ENCODE measurements around the gene DXO. TPM values are rescaled to one million over a fixed set of nuclear protein-coding genes. Genes with fewer than 3 reads are reported as not detected.

Gene DXO
- total RNA-seq, 3 donors from 2014 or later = 12.4 to 18.1 (median 15.8) TPM

- Histone ChIP-seq H3K4me1 (ENCODE audit: low read depth) (no peaks in the 10 kb centered on the region), H3K36me3 (ENCODE audit: low read depth) (peaks cover 5% of the 10 kb centered on the region), H3K9me3 (no peaks in the 10 kb centered on the region), H3K4me3 (no peak overlapping the region)
- intact Hi-C loops (cut with DNase I, micrococcal nuclease) = loop anchor here in 1 of 2 donors (10.0 kb wide), 1 partner anchor 47 kb away; the partner anchor contains the start of gene ZBTB12
- peak; percentile 82 for ATAC-seq
- peak in 2 of 3 donors; percentile 71 to 79 for DNase-seq
- peak; percentile 44 for TF ChIP-seq CTCF (IDR thresholded peaks at IDR 0.05)
Observed at GRCh38 chr6:31952140-31952805, 19.7 kb downstream of the DXO start.

GRCh38 chr6:31949926-31950548 is 21.9 kb downstream of the DXO start:
- intact Hi-C loops (cut with DNase I, micrococcal nuclease) = loop anchor here in 1 of 2 donors (10.0 kb wide), 1 partner anchor 45 kb away; the partner anchor contains the start of gene ZBTB12
- H3K9me3 ChIP-seq = no peaks in the 10 kb centered on the region
- peaks cover 10% of the 10 kb centered on the region for H3K4me1 ChIP-seq (ENCODE audit: low read depth)
- H3K4me3 ChIP-seq = no peak overlapping the region
- H3K36me3 ChIP-seq (ENCODE audit: low read depth) = peaks cover 5% of the 10 kb centered on the region
- no peak for TF ChIP-seq CTCF (IDR thresholded peaks at IDR 0.05)
- no peak for ATAC-seq
- DNase-seq = no peak

DNA sequence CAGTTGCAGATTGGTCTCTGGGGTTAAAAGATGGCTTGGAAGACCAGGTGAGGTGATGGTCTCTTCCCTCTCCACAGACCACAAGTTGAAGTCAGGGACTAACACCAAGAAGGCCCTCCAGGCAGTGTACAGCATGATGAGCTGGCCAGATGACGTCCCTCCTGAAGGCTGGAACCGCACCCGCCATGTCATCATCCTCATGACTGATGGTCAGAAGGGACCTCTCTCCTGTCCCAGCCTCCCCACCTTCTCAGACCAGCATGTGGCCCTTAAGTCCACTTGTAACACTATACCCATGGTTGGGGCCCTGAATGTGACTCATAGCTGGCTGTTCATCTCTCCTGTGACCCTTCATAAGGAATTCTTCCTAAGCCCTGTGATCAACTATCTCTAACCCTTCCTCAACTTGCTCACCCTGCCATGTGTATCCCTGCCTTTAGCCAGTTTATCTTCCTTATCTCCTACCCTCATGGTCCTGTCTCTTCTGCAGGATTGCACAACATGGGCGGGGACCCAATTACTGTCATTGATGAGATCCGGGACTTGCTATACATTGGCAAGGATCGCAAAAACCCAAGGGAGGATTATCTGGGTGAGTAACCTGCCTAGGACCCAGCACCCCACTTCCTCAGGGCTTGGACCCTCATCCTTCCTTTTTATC is 23.1 kb downstream of the DXO start:
- H3K9me3 ChIP-seq = no peaks in the 10 kb centered on the region
- intact Hi-C loops (cut with DNase I, micrococcal nuclease) = no loop called here
- peaks cover 10% of the 10 kb centered on the region for H3K4me1 ChIP-seq (ENCODE audit: low read depth)
- no peak for DNase-seq
- H3K36me3 ChIP-seq (ENCODE audit: low read depth) = no peaks in the 10 kb centered on the region
- H3K4me3 ChIP-seq = no peak overlapping the region
- no peak for TF ChIP-seq CTCF (IDR thresholded peaks at IDR 0.05)
- ATAC-seq = no peak

GRCh38 chr6:31948306-31948705 is 23.6 kb downstream of the DXO start:
- ATAC-seq (no peak), DNase-seq (no peak)
- TF ChIP-seq CTCF (IDR thresholded peaks at IDR 0.05) = no peak
- Histone ChIP-seq H3K4me1 (ENCODE audit: low read depth) (peaks cover 10% of the 10 kb centered on the region), H3K9me3 (no peaks in the 10 kb centered on the region), H3K4me3 (no peak overlapping the region), H3K36me3 (ENCODE audit: low read depth) (no peaks in the 10 kb centered on the region)
- intact Hi-C loops (cut with DNase I, micrococcal nuclease) = no loop called here

- ATAC-seq (no peak), DNase-seq (no peak)
- H3K4me1 ChIP-seq (ENCODE audit: low read depth) = peaks cover 10% of the 10 kb centered on the region
- intact Hi-C loops (cut with DNase I, micrococcal nuclease) = no loop called here
- H3K36me3 ChIP-seq (ENCODE audit: low read depth) = no peaks in the 10 kb centered on the region
- TF ChIP-seq CTCF (IDR thresholded peaks at IDR 0.05) = no peak
- H3K4me3 ChIP-seq = no peak overlapping the region
- H3K9me3 ChIP-seq = no peaks in the 10 kb centered on the region
Observed at GRCh38 chr6:31947864-31948263, 24.1 kb downstream of the DXO start.

Measured in mucosa of descending colon (tissue), 3 donors.